H9 (cell line): ENCODE data around the gene UNC13D. TPM values are rescaled to one million over a fixed set of nuclear protein-coding genes. Genes with fewer than 3 reads are reported as not detected.

Source experiments
- DNase-seq: peaks from one replicate; pipeline ENCODE4 v3.0.0-alpha.2; 2017
- H2AFZ ChIP-seq: one replicate; pipeline ENCODE4 v1.6.1; 2013; ENCODE audit warnings: mild to moderate bottlenecking, low read length, control low read depth, moderate library complexity
- H2AK5ac ChIP-seq: 2 replicates; pipeline ENCODE4 v1.6.1; 2013; ENCODE audit warnings: low read length, control low read depth, mixed read lengths; ENCODE audit not compliant: insufficient read length
- H2BK120ac ChIP-seq: one replicate; pipeline ENCODE4 v1.6.1; 2013; ENCODE audit warnings: low read depth, mild to moderate bottlenecking, low read length, control low read depth, inconsistent platforms; ENCODE audit not compliant: poor library complexity, severe bottlenecking
- H2BK12ac ChIP-seq: 2 replicates; pipeline ENCODE4 v1.6.1; 2013; ENCODE audit warnings: low read length, control low read depth, mixed read lengths, low read depth; ENCODE audit not compliant: insufficient read length
- H2BK15ac ChIP-seq: 2 replicates; pipeline ENCODE4 v1.6.1; 2013; ENCODE audit warnings: low read depth, low read length, control low read depth
- H2BK20ac ChIP-seq: one replicate; pipeline ENCODE4 v1.6.1; 2013; ENCODE audit warnings: low read depth, mild to moderate bottlenecking, low read length, control low read depth, inconsistent platforms; ENCODE audit not compliant: poor library complexity, severe bottlenecking
- H2BK5ac ChIP-seq: 2 replicates; pipeline ENCODE4 v1.6.1; 2013; ENCODE audit warnings: low read length, control low read depth, mixed read lengths; ENCODE audit not compliant: insufficient read length
- H3K14ac ChIP-seq: 2 replicates; pipeline ENCODE4 v1.6.1; 2013; ENCODE audit warnings: low read length, control low read depth; ENCODE audit not compliant: insufficient read depth
- H3K18ac ChIP-seq: 2 replicates; pipeline ENCODE4 v1.6.1; 2013; ENCODE audit warnings: low read depth, mild to moderate bottlenecking, mixed read lengths, low read length, control low read depth; ENCODE audit not compliant: insufficient read length
- H3K23ac ChIP-seq: 2 replicates; pipeline ENCODE4 v1.6.1; 2013; ENCODE audit warnings: low read length, control low read depth, mixed read lengths, low read depth; ENCODE audit not compliant: insufficient read length
- H3K23me2 ChIP-seq: 2 replicates; pipeline ENCODE4 v1.6.1; 2013; ENCODE audit warnings: low read depth, mild to moderate bottlenecking, mixed read lengths, low read length, control low read depth; ENCODE audit not compliant: insufficient read length, poor library complexity, severe bottlenecking
- H3K27ac ChIP-seq: 2 replicates; pipeline ENCODE4 v1.5.1; 2013; ENCODE audit warnings: low read length, control low read depth, mixed read lengths, low read depth; ENCODE audit not compliant: insufficient read length
- H3K27me3 ChIP-seq: 2 replicates; pipeline ENCODE4 v1.6.1; 2013; ENCODE audit warnings: low read length, control low read depth, inconsistent platforms; ENCODE audit not compliant: insufficient read depth
- H3K4ac ChIP-seq: 2 replicates; pipeline ENCODE4 v1.6.1; 2013; ENCODE audit warnings: low read depth, mild to moderate bottlenecking, control low read depth, inconsistent platforms, low read length, moderate library complexity
- H3K4me1 ChIP-seq: 2 replicates; pipeline ENCODE4 v1.6.1; 2013; ENCODE audit warnings: low read length, control low read depth, inconsistent platforms; ENCODE audit not compliant: insufficient read depth
- H3K4me2 ChIP-seq: 2 replicates; pipeline ENCODE4 v1.6.1; 2013; ENCODE audit warnings: low read length, control low read depth, mixed read lengths; ENCODE audit not compliant: insufficient read length, insufficient read depth
- H3K56ac ChIP-seq: 2 replicates; pipeline ENCODE4 v1.6.1; 2013; ENCODE audit warnings: low read depth, mild to moderate bottlenecking, mixed read lengths, low read length, control low read depth; ENCODE audit not compliant: insufficient read length
- H3K79me1 ChIP-seq: 2 replicates; pipeline ENCODE4 v1.6.1; 2013; ENCODE audit warnings: low read depth, mild to moderate bottlenecking, moderate library complexity, low read length, control low read depth, inconsistent platforms; ENCODE audit not compliant: insufficient read depth, poor library complexity, severe bottlenecking
- H3K79me2 ChIP-seq: 2 replicates; pipeline ENCODE4 v1.6.1; 2013; ENCODE audit warnings: low read length, control low read depth, inconsistent platforms; ENCODE audit not compliant: insufficient read depth
- H3K9ac ChIP-seq: 2 replicates; pipeline ENCODE4 v1.6.1; 2013; ENCODE audit warnings: low read length, control low read depth, mixed read lengths; ENCODE audit not compliant: insufficient read length; ENCODE audit errors: extremely low read depth
- H3K9me3 ChIP-seq: one replicate; pipeline ENCODE4 v1.6.1; 2013; ENCODE audit warnings: low read depth, low read length, inconsistent platforms; ENCODE audit not compliant: control insufficient read depth
- H3T11ph ChIP-seq: one replicate; pipeline ENCODE4 v1.6.1; 2013; ENCODE audit warnings: mild to moderate bottlenecking, low read length, control low read depth, inconsistent platforms
- H4K20me1 ChIP-seq: one replicate; pipeline ENCODE4 v1.6.1; 2013; ENCODE audit not compliant: control insufficient read depth, insufficient read length, insufficient read depth
- H4K5ac ChIP-seq: 2 replicates; pipeline ENCODE4 v1.6.1; 2013; ENCODE audit warnings: low read depth, mild to moderate bottlenecking, mixed read lengths, low read length, control low read depth; ENCODE audit not compliant: insufficient read length
- H4K8ac ChIP-seq: replicated peaks from 2 replicates; pipeline ENCODE4 v1.6.1; 2013; ENCODE audit warnings: low read length, control low read depth, mixed read lengths, low read depth; ENCODE audit not compliant: insufficient read length
- H4K91ac ChIP-seq: 2 replicates; pipeline ENCODE4 v1.6.1; 2013; ENCODE audit warnings: low read depth, mild to moderate bottlenecking, moderate library complexity, mixed read lengths, low read length, control low read depth; ENCODE audit not compliant: insufficient read length
- H3K27ac Mint-ChIP-seq, 3 experiments: 2 replicates in 2 of 3; 3 replicates in 1 of 3; pipeline ENCODE4 v1.8.0; 2020 to 2021; ENCODE audit warnings: mixed read lengths in 3 of 3, mild to moderate bottlenecking in 1 of 3, moderate library complexity in 1 of 3
- H3K27me3 Mint-ChIP-seq: 2 replicates; pipeline ENCODE4 v1.8.0; 2021; ENCODE audit warnings: low read depth, mild to moderate bottlenecking, moderate library complexity, mixed read lengths
- H3K36me3 Mint-ChIP-seq, 3 experiments: 2 replicates in 2 of 3; 3 replicates in 1 of 3; pipeline ENCODE4 v1.8.0; 2020 to 2021; ENCODE audit warnings: low read depth in 3 of 3, mixed read lengths in 3 of 3; ENCODE audit not compliant: insufficient read depth in 1 of 3
- H3K4me1 Mint-ChIP-seq, 2 experiments: 2 replicates each; pipeline ENCODE4 v1.8.0; 2020; ENCODE audit warnings: mixed read lengths in 2 of 2
- H3K4me3 Mint-ChIP-seq, 2 experiments: 2 replicates in 1 of 2; 3 replicates in 1 of 2; pipeline ENCODE4 v1.8.0; 2020 to 2021; ENCODE audit warnings: mild to moderate bottlenecking in 2 of 2, mixed read lengths in 2 of 2, moderate library complexity in 1 of 2
- H3K9me3 Mint-ChIP-seq, 2 experiments: 2 replicates in 1 of 2; 3 replicates in 1 of 2; pipeline ENCODE4 v1.8.0; 2020; ENCODE audit warnings: mild to moderate bottlenecking in 2 of 2, mixed read lengths in 2 of 2, moderate library complexity in 1 of 2
- WGBS: extraction: QIAGEN DNeasy Blood & Tissue Kit; methylation state at CpG from one replicate; pipeline ENCODE4 v1.1.7; 2013; ENCODE audit warnings: missing lambda C conversion rate, low lambda C conversion rate, mixed read lengths; ENCODE audit not compliant: insufficient read length; ENCODE audit errors: extremely low coverage; 5-methylcytosine and 5-hydroxymethylcytosine counted together
- total RNA-seq: library from RNA; stranded (reverse); gene quantifications from 2 replicates; pipeline ENCODE4 v1.2.1, GENCODE V29; 2021
- TF ChIP-seq, protein P1 (sequence below): fragments of 200-600 bp; sonication (generic); conservative IDR thresholded peaks from 3 replicates; pipeline ENCODE4 v1.8.0; 2021; ENCODE audit warnings: antibody characterized with exemption, mild to moderate bottlenecking

UNC13D gene
- total RNA-seq, 1 experiment from 2014 or later, result 6.3 TPM

- Histone ChIP-seq H3K9me3 (no peaks in the 10 kb centered on the region), H4K8ac (no peak overlapping the region), H2BK12ac (no peak overlapping the region), H3K79me1 (no peaks in the 10 kb centered on the region), H3K4me2 (no peak overlapping the region), H2AFZ (no peak overlapping the region), H3K27me3 (no peaks in the 10 kb centered on the region), H4K5ac (no peak overlapping the region), H3K14ac (no peak overlapping the region), H2BK15ac (no peak overlapping the region), H4K20me1 (no peaks in the 10 kb centered on the region), H3K9ac (no peak overlapping the region), H2BK20ac (no peak overlapping the region), H2AK5ac (no peak overlapping the region), H3T11ph (no peak overlapping the region), H3K4ac (no peak overlapping the region), H3K56ac (no peak overlapping the region), H3K27ac (no peak overlapping the region), H3K4me1 (no peaks in the 10 kb centered on the region), H4K91ac (no peak overlapping the region), H3K18ac (no peak overlapping the region), H2BK5ac (no peak overlapping the region), H2BK120ac (no peak overlapping the region), H3K23me2 (no peaks in the 10 kb centered on the region), H3K23ac (no peak overlapping the region), H3K79me2 (no peaks in the 10 kb centered on the region)
- TF ChIP-seq, protein P1, sequence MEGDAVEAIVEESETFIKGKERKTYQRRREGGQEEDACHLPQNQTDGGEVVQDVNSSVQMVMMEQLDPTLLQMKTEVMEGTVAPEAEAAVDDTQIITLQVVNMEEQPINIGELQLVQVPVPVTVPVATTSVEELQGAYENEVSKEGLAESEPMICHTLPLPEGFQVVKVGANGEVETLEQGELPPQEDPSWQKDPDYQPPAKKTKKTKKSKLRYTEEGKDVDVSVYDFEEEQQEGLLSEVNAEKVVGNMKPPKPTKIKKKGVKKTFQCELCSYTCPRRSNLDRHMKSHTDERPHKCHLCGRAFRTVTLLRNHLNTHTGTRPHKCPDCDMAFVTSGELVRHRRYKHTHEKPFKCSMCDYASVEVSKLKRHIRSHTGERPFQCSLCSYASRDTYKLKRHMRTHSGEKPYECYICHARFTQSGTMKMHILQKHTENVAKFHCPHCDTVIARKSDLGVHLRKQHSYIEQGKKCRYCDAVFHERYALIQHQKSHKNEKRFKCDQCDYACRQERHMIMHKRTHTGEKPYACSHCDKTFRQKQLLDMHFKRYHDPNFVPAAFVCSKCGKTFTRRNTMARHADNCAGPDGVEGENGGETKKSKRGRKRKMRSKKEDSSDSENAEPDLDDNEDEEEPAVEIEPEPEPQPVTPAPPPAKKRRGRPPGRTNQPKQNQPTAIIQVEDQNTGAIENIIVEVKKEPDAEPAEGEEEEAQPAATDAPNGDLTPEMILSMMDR, result no peak
- no peak for DNase-seq
- H3K4me3 Mint-ChIP-seq, result no peak overlapping the region
- no peaks in the 10 kb centered on the region for H3K27me3 Mint-ChIP-seq
- no CpG with 5 or more reads among the region's 5 CpGs for WGBS
- no peaks in the 10 kb centered on the region for H3K9me3 Mint-ChIP-seq
- no peak overlapping the region for H3K27ac Mint-ChIP-seq
- peaks cover 6 to 47% (median 39%) of the 10 kb centered on the region in 3 experiments; a peak in 6 of 7 replicates for H3K36me3 Mint-ChIP-seq
- H3K4me1 Mint-ChIP-seq, result no peaks in the 10 kb centered on the region
Observed at GRCh38 chr17:75810216-75810615, 34.0 kb downstream of the UNC13D start.
